ENCODE results near the gene DSCAML1.

Gene DSCAML1

GRCh38 chr11:117501237-117501898 lies 295.6 kb downstream of the DSCAML1 start:
- Histone ChIP-seq H3K27me3 (ENCODE audit: insufficient read depth, low read length) (no peaks in the 10 kb centered on the region), H3K4me1 (ENCODE audit: control insufficient read depth in 1 of 2, insufficient read depth in 2 of 2, low read length in 2 of 2) (no peaks in the 10 kb centered on the region), H3K4me2 (ENCODE audit: low read length) (no peak overlapping the region), H3K4ac (ENCODE audit: low read depth, low read length) (no peak overlapping the region), H3K9me3 (ENCODE audit: insufficient read depth, low read depth, low read length) (peaks cover 7% of the 10 kb centered on the region), H2AFZ (ENCODE audit: insufficient read depth, low read length, poor library complexity) (no peak overlapping the region), H2BK120ac (ENCODE audit: insufficient read depth, low read length, poor library complexity) (no peak overlapping the region), H4K91ac (ENCODE audit: low read depth, low read length) (no peak overlapping the region), H4K12ac (ENCODE audit: low read depth, low read length) (no peak overlapping the region), H2AK5ac (ENCODE audit: low read length) (no peak overlapping the region), H3K79me2 (ENCODE audit: control insufficient read depth, insufficient read depth, low read length, poor library complexity) (no peaks in the 10 kb centered on the region), H3K4me3 (ENCODE audit: low read depth, low read length) (no peak overlapping the region), H3K27ac (ENCODE audit: low read depth, low read length) (no peak overlapping the region), H2BK12ac (ENCODE audit: low read length) (no peak overlapping the region), H3K9ac (ENCODE audit: low read length) (no peak overlapping the region), H3K36me3 (ENCODE audit: control insufficient read depth in 1 of 2, insufficient read depth in 2 of 2, low read length in 2 of 2) (no peaks in the 10 kb centered on the region), H3K79me1 (ENCODE audit: low read length) (no peaks in the 10 kb centered on the region), H2BK5ac (ENCODE audit: low read depth, low read length, poor library complexity) (no peak overlapping the region), H4K8ac (ENCODE audit: low read depth, low read length) (no peak overlapping the region), H3K23ac (ENCODE audit: low read length) (no peak overlapping the region), H3K18ac (ENCODE audit: low read length) (no peak overlapping the region), H3K14ac (ENCODE audit: low read length) (no peak overlapping the region)
- no peak for DNase-seq
- no CpG with 5 or more reads among the region's 14 CpGs for WGBS (ENCODE audit: extremely low coverage, insufficient coverage, insufficient read length)

GRCh38 chr11:117498791-117499190 lies 298.2 kb downstream of the DSCAML1 start:
- H3K4ac ChIP-seq (ENCODE audit: low read depth, low read length), result no peak overlapping the region
- H3K9me3 ChIP-seq (ENCODE audit: insufficient read depth, low read depth, low read length), result peaks cover 4% of the 10 kb centered on the region
- no peak overlapping the region for H3K18ac ChIP-seq (ENCODE audit: low read length)
- no peak overlapping the region for H2BK5ac ChIP-seq (ENCODE audit: low read depth, low read length, poor library complexity)
- H4K12ac ChIP-seq (ENCODE audit: low read depth, low read length), result no peak overlapping the region
- no peak overlapping the region for H2BK12ac ChIP-seq (ENCODE audit: low read length)
- H3K4me2 ChIP-seq (ENCODE audit: low read length), result no peak overlapping the region
- no peak overlapping the region for H2AK5ac ChIP-seq (ENCODE audit: low read length)
- H2BK120ac ChIP-seq (ENCODE audit: insufficient read depth, low read length, poor library complexity), result no peak overlapping the region
- no CpG with 5 or more reads among the region's 6 CpGs for WGBS (ENCODE audit: extremely low coverage, insufficient coverage, insufficient read length)
- H3K36me3 ChIP-seq (ENCODE audit: control insufficient read depth in 1 of 2, insufficient read depth in 2 of 2, low read length in 2 of 2), result no peaks in the 10 kb centered on the region
- H3K4me3 ChIP-seq (ENCODE audit: low read depth, low read length), result no peak overlapping the region
- H3K27me3 ChIP-seq (ENCODE audit: insufficient read depth, low read length), result no peaks in the 10 kb centered on the region
- H3K14ac ChIP-seq (ENCODE audit: low read length), result no peak overlapping the region
- no peak overlapping the region for H4K8ac ChIP-seq (ENCODE audit: low read depth, low read length)
- peaks cover 0 to 4% of the 10 kb centered on the region in 2 experiments for H3K4me1 ChIP-seq (ENCODE audit: control insufficient read depth in 1 of 2, insufficient read depth in 2 of 2, low read length in 2 of 2)
- H3K79me2 ChIP-seq (ENCODE audit: control insufficient read depth, insufficient read depth, low read length, poor library complexity), result no peaks in the 10 kb centered on the region
- no peak for DNase-seq
- H3K79me1 ChIP-seq (ENCODE audit: low read length), result no peaks in the 10 kb centered on the region
- no peak overlapping the region for H3K9ac ChIP-seq (ENCODE audit: low read length)
- no peak overlapping the region for H3K23ac ChIP-seq (ENCODE audit: low read length)
- no peak overlapping the region for H4K91ac ChIP-seq (ENCODE audit: low read depth, low read length)
- H3K27ac ChIP-seq (ENCODE audit: low read depth, low read length), result no peak overlapping the region
- H2AFZ ChIP-seq (ENCODE audit: insufficient read depth, low read length, poor library complexity), result no peak overlapping the region

- H2BK12ac ChIP-seq (ENCODE audit: low read length), result no peak overlapping the region
- no peaks in the 10 kb centered on the region for H3K36me3 ChIP-seq (ENCODE audit: control insufficient read depth in 1 of 2, insufficient read depth in 2 of 2, low read length in 2 of 2)
- H3K9me3 ChIP-seq (ENCODE audit: insufficient read depth, low read depth, low read length), result peaks cover 3% of the 10 kb centered on the region
- H3K4me3 ChIP-seq (ENCODE audit: low read depth, low read length), result no peak overlapping the region
- H2BK5ac ChIP-seq (ENCODE audit: low read depth, low read length, poor library complexity), result no peak overlapping the region
- no peak overlapping the region for H3K9ac ChIP-seq (ENCODE audit: low read length)
- no peak overlapping the region for H3K14ac ChIP-seq (ENCODE audit: low read length)
- no peaks in the 10 kb centered on the region for H3K79me1 ChIP-seq (ENCODE audit: low read length)
- H3K27me3 ChIP-seq (ENCODE audit: insufficient read depth, low read length), result no peaks in the 10 kb centered on the region
- H3K4me1 ChIP-seq (ENCODE audit: control insufficient read depth in 1 of 2, insufficient read depth in 2 of 2, low read length in 2 of 2), result peaks cover 0 to 4% of the 10 kb centered on the region in 2 experiments
- no peak overlapping the region for H3K4me2 ChIP-seq (ENCODE audit: low read length)
- no peak overlapping the region for H2AK5ac ChIP-seq (ENCODE audit: low read length)
- no peak overlapping the region for H4K91ac ChIP-seq (ENCODE audit: low read depth, low read length)
- no peak overlapping the region for H3K4ac ChIP-seq (ENCODE audit: low read depth, low read length)
- H4K8ac ChIP-seq (ENCODE audit: low read depth, low read length), result no peak overlapping the region
- WGBS (ENCODE audit: extremely low coverage, insufficient coverage, insufficient read length), result no CpG with 5 or more reads among the region's 11 CpGs
- no peak overlapping the region for H3K27ac ChIP-seq (ENCODE audit: low read depth, low read length)
- H2BK120ac ChIP-seq (ENCODE audit: insufficient read depth, low read length, poor library complexity), result no peak overlapping the region
- H3K79me2 ChIP-seq (ENCODE audit: control insufficient read depth, insufficient read depth, low read length, poor library complexity), result no peaks in the 10 kb centered on the region
- H2AFZ ChIP-seq (ENCODE audit: insufficient read depth, low read length, poor library complexity), result no peak overlapping the region
- H3K23ac ChIP-seq (ENCODE audit: low read length), result no peak overlapping the region
- no peak for DNase-seq
- no peak overlapping the region for H3K18ac ChIP-seq (ENCODE audit: low read length)
- H4K12ac ChIP-seq (ENCODE audit: low read depth, low read length), result no peak overlapping the region
These were observed 299.6 kb downstream of the DSCAML1 start for GRCh38 chr11:117497206-117497951.

- Histone ChIP-seq H3K36me3 (ENCODE audit: control insufficient read depth in 1 of 2, insufficient read depth in 2 of 2, low read length in 2 of 2) (no peaks in the 10 kb centered on the region), H2AK5ac (ENCODE audit: low read length) (no peak overlapping the region), H3K9ac (ENCODE audit: low read length) (no peak overlapping the region), H2BK12ac (ENCODE audit: low read length) (no peak overlapping the region), H3K4me3 (ENCODE audit: low read depth, low read length) (no peak overlapping the region), H4K8ac (ENCODE audit: low read depth, low read length) (no peak overlapping the region), H3K18ac (ENCODE audit: low read length) (no peak overlapping the region), H3K14ac (ENCODE audit: low read length) (no peak overlapping the region), H3K27me3 (ENCODE audit: insufficient read depth, low read length) (no peaks in the 10 kb centered on the region), H3K9me3 (ENCODE audit: insufficient read depth, low read depth, low read length) (peaks cover 3% of the 10 kb centered on the region), H2AFZ (ENCODE audit: insufficient read depth, low read length, poor library complexity) (no peak overlapping the region), H4K12ac (ENCODE audit: low read depth, low read length) (no peak overlapping the region), H3K4ac (ENCODE audit: low read depth, low read length) (no peak overlapping the region), H3K27ac (ENCODE audit: low read depth, low read length) (no peak overlapping the region), H3K23ac (ENCODE audit: low read length) (no peak overlapping the region), H3K79me1 (ENCODE audit: low read length) (no peaks in the 10 kb centered on the region), H3K4me2 (ENCODE audit: low read length) (no peak overlapping the region), H4K91ac (ENCODE audit: low read depth, low read length) (no peak overlapping the region), H3K4me1 (ENCODE audit: control insufficient read depth in 1 of 2, insufficient read depth in 2 of 2, low read length in 2 of 2) (peaks cover 0 to 4% of the 10 kb centered on the region in 2 experiments), H3K79me2 (ENCODE audit: control insufficient read depth, insufficient read depth, low read length, poor library complexity) (no peaks in the 10 kb centered on the region), H2BK120ac (ENCODE audit: insufficient read depth, low read length, poor library complexity) (no peak overlapping the region), H2BK5ac (ENCODE audit: low read depth, low read length, poor library complexity) (no peak overlapping the region)
- WGBS (ENCODE audit: extremely low coverage, insufficient coverage, insufficient read length), result no CpG with 5 or more reads among the region's 6 CpGs
- DNase-seq, result no peak
These were observed 301.7 kb downstream of the DSCAML1 start for GRCh38 chr11:117495357-117495756.
